RKO (cell line): ENCODE results near the gene TMEM131L.
"Not testable (repeated sequence)": the region's sequence is repeated elsewhere in the genome, so short reads cannot be mapped to it uniquely, and the experiment has no call there.

Experiments
- DNase-seq: peaks from one replicate; pipeline ENCODE4 v3.0.0-alpha.2; 2016; ENCODE audit warnings: low spot score

TMEM131L gene

DNA sequence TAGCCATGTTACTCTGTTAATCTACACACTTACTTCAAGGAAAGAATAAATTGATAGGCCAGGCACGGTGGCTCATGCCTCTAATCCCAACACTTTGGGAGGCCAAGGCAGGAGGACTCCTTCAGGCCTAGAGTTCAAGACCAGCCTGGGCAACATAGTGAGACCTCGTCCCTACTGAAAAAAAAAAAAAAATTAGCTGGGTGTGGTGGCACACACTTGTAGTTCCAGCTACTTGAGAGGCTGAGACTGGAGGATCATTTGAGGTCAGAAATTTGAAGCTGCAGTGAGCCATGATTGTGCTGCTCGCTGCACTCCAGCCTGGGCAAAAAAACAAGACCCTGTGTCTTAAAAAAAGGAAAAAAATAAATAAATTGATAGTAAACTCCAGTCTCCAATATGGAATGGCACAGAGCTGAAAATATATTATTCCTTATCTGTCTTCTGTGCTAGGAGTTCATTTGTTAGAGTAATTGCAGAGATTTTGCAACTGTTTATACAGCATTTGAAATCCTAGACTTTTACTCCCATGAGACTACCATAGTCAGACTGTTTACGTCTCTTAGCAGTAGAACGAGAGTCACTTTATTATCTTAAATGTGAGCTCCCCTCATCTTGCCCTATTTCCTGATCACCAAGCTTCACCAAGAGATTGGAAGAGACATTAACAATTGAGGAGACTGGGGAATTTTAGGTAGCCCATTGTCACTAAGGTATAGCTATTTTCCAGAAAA, 18.8 kb upstream of the TMEM131L start:
- no peak for DNase-seq

DNA sequence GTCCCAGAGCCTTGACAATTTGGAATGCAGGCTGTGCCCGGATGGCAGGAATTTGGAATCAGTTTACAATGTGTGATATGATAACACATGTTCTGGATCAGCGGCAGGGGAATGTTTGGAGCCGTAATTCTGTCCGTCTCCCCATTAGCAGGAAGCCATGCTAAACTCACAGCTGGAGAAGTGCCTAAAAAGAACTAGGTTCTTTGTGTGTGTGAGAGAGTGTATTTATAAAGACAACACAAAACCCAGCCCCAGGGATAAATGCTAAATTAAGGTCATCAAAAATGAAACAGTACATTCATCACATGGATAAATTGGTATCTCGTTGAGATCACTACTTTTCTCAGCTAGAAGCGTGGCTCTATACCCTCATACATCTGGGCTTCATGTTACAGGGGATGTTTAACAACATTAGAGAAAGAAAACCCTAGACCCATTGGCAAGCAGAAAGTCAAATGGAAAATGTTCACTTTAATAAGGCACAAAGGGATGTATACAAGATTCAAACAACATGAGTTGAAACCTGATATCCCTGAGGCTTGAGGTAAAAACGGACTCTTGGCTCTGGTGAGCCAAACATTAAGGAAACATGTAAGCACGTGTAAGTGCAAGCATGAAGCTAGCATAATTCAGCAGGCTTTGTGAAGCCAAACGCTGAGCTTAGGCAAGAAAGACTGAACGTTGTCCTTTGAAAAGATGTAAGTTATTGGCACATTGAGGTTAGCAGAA, 18.0 kb upstream of the TMEM131L start:
- no peak for DNase-seq

DNA sequence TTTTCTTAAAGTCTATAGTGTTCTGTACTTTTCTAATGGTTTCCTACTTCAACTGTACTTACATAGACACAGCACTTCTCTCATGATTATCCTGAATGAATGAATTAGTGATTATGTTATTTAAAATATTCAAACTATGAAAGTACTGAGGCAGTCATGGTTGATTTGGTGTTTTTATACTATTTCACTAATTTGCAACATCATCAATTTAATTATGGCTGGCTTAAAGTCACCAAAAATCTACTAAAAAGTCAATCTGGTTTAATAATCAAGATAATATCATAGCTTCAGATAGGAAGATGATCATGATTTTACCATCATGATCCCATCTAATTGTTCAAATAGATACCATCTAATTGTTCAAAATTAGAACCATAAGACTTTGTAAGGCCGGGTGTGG, 16.8 kb upstream of the TMEM131L start:
- DNase-seq = no peak

DNA sequence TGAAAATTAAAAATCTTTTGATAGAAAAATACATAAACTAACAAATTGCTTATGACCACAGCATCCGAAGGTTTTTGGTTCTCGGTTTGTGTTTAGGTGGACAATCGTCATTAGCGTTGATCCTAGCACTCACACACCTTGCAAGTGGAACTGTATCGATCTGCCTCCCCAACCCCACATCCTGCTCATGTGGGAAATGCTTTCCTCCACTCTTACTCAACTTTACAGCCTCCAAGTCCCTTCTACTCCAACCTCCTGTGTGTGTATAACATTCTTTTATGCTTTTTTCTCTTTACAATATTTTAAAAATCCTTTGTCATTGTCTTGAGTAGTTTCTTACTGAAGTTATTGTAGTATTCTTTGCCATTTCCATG, 15.6 kb upstream of the TMEM131L start:
- no peak for DNase-seq

DNA sequence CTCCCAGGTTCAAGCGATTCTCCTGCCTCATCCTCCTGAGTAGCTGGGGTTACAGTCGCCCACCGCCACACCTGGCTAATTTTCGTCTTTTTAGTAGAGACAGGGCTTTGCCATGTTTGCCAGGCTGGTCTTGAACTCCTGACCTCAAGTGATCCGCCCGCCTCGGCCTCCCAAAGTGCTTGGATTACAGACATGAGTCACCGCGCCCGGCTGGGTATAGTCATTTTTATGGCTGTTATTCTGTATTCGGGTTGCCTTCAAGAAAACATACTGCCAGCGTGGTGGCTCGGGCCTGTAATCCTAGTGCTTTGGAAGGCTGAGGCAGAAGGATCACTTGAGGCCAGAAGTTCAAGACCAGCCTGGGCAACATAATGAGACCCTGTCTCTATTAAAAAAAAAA, 15.0 kb upstream of the TMEM131L start:
- DNase-seq = peak; percentile 40

DNA sequence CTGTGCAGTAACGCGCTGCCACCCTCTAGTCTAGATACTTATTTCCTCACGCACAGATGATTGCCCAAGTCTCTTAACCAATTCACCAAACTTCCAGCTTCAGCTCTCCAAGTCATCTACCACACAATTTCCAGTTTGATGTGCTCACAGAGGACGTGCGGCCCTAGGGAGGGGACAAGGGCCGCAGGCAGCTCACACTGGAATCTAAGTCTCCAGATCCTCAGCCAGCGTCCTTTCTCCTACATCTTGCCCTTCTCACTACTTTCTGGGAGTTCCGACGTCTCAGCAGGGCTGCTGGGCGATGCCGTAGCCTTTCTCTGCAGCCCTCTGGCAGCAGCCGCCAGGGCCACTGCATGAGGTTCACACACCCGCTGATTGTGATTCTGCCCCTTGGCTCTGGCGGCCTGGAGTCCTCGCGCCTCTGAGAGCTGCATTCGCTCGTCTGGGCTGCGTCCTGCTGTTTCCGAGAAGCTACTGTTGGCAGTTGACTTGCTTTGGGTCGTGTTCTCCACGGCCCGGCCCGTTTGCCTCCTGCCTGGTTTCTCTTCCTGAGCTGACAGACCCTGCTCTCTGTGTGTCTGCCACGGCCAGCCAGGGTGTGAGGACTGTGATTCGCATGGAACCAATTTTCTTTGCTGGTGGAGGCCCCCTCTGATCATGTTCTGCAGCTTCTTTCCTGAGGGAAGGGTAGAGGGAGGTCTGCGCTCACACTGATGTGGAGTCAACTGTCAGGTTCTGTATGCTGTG, 14.1 kb upstream of the TMEM131L start:
- no peak for DNase-seq

DNA sequence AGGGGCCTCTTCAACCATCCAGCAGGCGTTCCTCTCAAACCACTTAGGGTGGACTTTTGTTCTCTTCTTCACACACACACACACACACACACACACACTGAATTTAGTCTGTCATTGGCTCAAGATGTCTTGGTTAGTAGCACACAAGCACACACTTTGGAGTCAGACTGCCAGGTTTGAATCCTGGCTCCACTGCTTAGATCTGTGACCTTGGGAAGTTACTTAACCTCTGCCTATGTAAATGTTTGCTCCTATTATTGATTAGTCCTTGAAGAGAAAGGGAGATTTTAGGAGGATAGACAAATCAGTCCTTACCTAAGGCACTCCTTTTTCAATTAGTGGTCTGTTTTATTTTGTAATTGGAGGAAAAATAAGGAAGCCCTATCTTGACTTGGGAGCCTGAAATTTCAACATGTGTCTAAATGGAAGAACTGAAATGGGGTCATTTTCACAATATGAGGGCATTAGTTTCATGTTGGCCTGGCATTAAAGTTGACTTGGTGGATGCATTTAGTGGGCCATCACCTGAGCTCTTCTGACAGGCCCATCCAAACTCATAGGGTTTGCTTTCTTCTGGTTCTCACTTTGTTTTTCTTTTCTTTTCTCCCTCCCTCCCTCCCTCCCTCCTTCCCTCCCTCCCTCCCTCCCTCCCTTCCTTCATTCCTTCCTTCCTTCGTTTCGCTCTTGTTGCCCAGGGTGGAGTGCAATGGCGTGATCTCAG, 13.3 kb upstream of the TMEM131L start:
- DNase-seq = no peak

DNA sequence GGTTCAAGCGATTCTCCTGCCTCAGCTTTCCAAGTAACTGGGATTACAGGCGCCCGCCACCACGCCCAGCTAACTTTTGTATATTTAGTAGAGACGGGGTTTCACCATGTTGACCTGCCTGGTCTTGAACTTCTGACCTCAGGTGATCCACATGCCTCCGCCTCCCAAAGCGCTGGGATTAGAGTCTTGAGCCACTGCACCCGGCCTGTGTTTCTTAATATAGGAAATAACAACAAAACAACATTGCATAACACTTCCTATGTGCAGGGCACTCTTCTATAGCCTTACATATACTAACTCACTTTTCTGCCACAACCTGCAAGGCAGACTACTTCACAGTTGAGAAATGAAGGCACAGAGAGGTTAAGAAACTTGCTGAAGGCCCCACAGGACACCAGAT, 12.8 kb upstream of the TMEM131L start:
- DNase-seq = no peak

DNA sequence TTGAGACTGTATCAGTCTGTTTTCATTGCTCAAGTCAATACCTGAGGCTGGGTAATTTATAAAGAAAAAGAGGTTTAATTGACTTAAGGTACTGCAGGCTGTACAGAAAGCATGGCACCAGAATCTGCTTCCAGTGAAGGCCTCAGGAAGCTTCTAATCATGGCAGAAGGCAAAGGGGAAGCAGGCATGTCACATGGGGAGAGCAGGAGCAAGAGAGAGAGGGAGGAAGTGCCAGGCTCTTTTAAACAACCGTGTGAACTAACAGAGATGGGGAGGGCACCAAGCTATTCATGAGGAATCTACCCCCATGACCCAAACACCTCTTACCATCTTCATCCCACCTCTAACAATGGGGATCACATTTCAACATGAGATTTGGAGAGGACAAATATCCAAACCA, 7.2 kb upstream of the TMEM131L start:
- no peak for DNase-seq

DNA sequence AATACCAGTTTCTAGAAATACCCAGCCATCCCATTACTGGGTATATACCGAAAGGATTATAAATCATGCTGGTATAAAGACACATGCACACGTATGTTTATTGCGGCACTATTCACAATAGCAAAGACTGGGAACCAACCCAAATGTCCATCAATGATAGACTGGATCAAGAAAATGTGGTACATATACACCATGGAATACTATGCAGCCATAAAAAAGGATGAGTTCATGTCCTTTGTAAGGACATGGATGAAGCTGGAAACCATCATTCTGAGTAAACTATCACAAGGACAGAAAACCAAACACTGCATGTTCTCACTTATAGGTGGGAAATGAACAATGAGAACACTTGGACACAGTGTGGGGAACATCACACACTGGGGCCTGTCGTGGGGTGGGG, 4.6 kb upstream of the TMEM131L start:
- DNase-seq = not testable (repeated sequence)

DNA sequence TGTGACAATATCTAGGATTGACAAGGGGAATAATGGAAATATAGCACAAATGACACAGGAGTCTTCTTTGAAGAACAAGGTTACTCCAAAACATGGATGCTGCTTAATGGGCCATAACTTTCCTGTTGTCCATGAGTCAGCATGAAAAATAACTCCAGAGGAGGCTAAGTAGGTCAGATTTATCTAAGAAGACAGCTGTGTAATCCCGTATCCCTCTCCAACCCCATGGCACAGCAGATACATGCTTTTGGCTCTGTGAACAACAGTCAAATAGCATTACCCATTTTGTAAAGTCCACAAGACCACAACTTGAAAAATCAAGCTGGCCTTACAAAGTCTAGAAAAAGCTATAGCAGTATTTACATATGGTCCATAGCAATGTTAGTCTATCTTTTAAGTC, 2.1 kb upstream of the TMEM131L start:
- peak; percentile 36 for DNase-seq

DNA sequence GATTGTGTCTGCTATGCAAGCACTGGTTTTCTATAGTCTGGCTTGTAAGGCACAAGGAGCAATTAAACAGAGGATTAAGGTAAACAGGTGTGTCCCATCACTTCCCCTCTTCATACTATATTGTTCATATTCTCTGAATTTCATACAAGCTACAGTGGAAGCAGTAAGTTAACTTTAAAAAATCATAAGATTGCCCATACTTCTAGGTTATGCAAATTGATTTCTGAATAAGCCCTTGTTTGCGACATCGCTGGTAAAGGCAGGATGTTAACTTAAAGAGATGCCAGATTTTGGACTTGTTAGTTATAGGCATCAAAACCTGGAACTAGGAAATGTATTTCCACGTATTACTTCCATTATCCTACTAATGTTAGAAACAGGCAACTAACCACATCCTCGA, 1.0 kb upstream of the TMEM131L start:
- DNase-seq = no peak

DNA sequence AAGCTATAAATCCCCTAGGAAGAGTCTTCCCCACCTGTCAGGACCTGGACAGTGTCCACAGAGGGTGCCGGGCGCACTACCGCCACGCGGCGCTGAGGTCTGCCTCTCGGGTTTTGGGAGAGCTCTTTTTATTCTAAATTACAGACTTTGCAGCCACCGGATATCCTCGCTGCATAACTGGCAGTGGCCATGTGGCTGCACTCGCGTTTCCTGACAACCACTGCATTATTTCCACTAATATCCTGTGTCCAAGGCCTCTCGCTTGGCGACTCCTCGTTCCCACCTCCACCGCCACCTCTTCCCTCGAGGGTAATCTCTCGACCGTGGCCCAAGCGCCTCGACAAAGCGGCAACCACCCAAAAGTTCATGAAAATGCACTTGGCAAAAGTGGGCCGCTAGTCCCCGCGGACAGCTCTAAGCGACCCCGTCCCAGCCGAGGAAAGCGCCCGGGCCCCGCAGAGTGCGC, 512 bp upstream of the TMEM131L start:
- peak; percentile 83 for DNase-seq

DNA sequence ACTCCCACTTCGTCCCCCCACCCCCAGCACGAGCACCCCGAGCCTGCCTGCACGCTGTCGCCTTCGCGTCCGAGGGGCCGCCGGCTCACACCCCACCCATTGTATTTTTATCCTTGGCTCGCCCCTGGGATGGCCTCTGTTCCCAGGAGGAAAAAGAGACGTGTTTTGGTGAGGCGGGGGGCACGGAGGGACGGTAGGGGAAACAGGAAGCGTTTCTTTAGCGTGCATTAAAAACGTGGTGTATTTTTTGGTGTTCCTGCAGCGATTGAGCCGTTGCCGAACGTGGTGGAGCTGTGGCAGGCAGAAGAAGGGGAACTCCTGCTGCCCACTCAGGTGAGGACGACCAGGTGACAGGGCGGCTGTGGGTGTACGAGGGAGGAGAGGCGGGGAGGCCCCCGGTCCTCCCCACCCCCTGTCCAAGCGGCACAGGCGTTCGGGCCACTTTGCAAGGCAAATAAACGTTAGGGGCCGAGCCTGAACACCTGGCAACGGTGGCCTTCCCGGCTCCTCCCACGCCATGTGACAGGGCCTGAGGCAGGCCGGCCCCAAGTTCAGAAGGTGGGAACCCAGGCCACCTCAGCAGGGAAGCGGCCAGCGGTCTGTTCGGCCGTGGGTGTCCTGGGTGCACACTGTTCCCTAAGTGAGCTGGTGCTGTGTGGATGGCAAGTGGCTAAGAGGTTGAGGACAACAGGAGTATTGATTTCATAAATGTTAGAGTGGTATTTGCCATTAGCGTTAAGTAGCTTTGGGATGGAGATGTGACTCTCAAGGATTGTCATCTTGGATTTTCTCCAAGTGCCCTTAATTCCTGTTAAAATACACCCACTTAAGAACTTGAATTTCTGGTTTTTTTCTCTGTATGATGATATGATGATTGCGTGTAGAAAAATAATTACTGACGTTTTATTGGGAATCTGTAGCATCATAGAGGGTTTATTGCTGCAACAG, 1.1 kb downstream of the TMEM131L start:
- peak; percentile 34 for DNase-seq

DNA sequence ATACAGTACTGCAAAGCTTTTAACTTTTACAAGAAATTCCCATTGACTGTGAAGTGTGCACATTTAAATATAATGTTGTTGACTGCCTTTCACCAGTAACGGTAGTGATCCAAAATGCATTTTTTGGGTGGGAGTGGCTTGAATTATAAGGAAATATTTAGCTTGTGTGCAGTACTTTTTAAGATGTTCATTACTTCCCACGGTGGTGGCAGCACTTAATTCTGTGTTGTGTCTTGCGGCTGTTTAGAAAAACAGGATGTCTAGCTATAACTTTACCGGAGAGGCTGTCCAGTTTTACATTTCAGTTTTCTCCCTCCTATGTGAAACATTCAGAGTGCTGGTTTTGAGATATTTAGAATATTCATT, 1.7 kb downstream of the TMEM131L start:
- DNase-seq = peak; percentile 38

DNA sequence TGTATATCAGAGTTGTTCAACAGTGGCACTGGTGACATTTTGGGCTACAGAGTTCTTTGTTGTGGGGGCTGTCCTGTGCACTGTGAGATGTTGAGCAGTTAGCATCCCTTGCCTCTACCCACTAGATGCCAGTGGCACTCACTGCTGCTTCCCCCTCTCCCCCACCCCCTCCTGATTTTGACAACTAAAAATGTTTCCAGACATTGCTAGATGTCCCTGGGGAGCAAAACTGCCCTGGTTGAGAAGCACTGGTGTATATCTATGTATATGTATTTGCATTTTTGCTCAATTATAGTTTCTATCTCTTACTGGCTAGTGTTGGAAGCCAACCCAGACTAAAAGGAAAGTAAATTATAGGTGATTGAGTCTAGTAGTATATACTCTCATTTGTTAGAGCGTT, 2.4 kb downstream of the TMEM131L start:
- no peak for DNase-seq

DNA sequence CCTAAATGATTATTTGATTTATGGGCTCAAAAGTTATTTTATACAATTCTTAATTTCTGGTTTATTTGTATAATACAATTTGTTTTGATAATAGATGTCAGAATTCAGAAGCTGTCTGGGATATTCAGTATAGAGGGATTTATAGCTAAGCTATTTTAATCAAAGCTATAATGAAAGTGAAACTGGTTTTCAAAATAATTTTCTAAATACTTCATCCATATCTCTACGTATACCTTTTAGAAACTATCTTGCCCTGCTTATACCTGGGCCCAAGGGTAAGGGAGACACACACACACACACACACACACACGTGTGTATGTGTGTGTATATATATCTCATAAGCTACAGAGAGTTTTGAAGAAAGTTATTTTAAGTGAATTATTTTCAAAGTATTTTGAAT, 2.9 kb downstream of the TMEM131L start:
- DNase-seq = no peak

DNA sequence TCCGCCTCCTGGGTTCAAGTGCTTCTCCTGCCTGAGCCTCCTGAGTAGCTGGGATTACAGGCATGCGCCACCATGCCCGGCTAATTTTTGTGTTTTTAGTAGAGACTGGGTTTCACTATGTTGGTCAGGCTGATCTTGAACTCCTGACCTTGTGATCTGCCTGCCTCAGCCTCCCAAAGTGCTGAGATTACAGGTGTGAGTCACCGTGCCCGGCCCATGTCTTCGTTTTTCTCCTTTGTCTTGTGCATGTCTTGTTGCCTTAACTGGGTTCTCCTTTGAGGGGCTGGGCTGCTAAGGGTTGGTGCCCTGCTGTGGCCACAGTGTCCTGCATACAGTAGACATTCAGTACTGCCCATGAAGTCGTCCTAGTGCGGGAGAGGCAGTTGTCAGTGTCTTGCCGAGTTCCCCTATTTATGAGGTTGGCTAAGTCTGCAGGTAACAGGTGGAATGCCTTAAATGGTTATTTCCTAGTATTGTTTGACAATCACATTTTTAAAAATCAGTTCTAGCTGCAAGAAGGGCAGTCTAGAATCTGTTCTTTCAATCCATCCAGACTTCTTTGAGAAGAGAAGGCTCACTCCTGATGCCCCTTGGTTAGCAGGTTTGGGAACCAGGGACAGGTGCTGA, 5.0 kb downstream of the TMEM131L start:
- not testable (repeated sequence) for DNase-seq

DNA sequence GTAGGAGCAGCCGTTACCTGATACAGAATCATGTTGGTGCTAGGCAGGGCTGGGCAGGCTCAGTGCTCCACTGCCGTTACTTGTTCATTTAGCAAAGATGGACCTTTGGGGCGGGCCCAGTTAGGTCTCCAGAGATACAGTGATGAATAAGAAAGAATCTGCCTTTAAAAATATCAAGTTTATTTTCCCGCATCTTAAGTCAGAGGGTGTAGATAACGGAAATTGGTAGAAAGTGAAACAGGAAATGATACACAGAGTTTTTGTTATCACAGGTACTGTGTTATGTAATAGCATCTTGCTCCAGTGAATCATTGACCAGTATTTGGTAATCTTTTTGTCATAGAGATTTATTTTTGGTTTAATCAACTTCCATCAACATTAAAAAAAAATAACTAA, 5.5 kb downstream of the TMEM131L start:
- no peak for DNase-seq

DNA sequence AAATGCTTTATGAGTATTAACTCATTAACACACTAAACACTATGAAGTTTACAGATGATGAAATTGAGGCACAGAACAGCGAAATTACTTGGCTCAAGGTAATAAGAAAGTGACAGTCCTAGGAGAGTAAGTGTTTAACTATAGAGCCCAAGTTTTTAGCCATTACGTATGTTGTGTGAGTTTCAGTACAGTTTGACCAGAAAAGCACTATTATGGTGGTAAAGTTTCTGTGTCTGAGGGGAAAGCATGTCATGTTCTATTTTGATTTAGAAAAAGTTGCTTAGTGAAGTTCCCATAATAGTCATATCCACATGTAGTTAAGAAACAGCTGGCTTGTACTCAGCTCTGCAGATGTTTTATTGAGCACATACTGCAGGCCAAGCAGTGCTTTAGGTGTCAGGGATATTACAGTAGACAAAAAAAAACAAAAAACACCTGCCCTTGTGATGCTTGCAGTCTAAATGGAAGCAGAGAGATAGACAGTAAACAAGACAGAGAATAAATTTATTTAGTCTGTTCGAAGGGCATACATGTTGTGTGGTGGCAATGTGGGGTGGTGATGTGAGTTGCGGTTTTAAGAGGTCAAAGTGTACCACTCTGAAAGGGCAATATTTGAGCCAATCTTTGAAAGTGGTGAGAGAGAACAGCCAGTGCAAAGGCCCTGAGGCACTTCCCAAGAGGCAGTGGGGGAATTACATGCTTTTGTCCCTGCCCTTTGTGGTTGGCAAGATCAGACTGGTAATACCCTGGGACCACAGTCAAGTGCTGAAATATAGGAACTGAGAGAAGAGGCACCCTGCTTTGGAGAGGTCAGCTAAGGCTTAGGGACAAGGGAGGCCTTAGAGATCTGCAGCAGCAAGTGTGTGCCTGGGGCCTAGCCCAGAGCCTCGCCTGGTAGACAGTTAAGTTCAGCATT, 6.2 kb downstream of the TMEM131L start:
- no peak for DNase-seq
